NCI-H128 (cell line): Measurements from ENCODE around the gene SEMA5A.

Source experiments
- DNase-seq: peaks from one replicate; lab custom pipeline; 2025; ENCODE audit not compliant: unreplicated experiment; lab: John Stamatoyannopoulos, UW

SEMA5A gene

GRCh38 chr5:9551567-9552537 lies 6.0 kb upstream of the SEMA5A start:
- DNase-seq: no peak

GRCh38 chr5:9549941-9550340 lies 4.1 kb upstream of the SEMA5A start:
- no peak for DNase-seq

- DNase-seq: no peak
Measured at GRCh38 chr5:9547122-9547947, 1.5 kb upstream of the SEMA5A start.

- DNase-seq: no peak
Measured at GRCh38 chr5:9545136-9545991, 511 bp downstream of the SEMA5A start.

GRCh38 chr5:9544502-9545135 lies 1.3 kb downstream of the SEMA5A start:
- DNase-seq: peak; percentile 78

GRCh38 chr5:9544056-9544455 lies 1.8 kb downstream of the SEMA5A start:
- DNase-seq: no peak

- DNase-seq: no peak
Measured at GRCh38 chr5:9543311-9543920, 2.5 kb downstream of the SEMA5A start.

GRCh38 chr5:9540791-9541190 lies 5.1 kb downstream of the SEMA5A start:
- no peak for DNase-seq

GRCh38 chr5:9538504-9538903 lies 7.4 kb downstream of the SEMA5A start:
- DNase-seq: no peak

- DNase-seq: no peak
Measured at GRCh38 chr5:9537223-9538141, 8.4 kb downstream of the SEMA5A start.

GRCh38 chr5:9536717-9537116 lies 9.2 kb downstream of the SEMA5A start:
- DNase-seq: no peak

- no peak for DNase-seq
Measured at GRCh38 chr5:9534881-9535517, 10.9 kb downstream of the SEMA5A start.

- no peak for DNase-seq
Measured at GRCh38 chr5:9533562-9534364, 12.1 kb downstream of the SEMA5A start.

GRCh38 chr5:9533096-9533495 lies 12.8 kb downstream of the SEMA5A start:
- no peak for DNase-seq

GRCh38 chr5:9529513-9529912 lies 16.4 kb downstream of the SEMA5A start:
- no peak for DNase-seq

- DNase-seq: no peak
Measured at GRCh38 chr5:9529041-9529480, 16.8 kb downstream of the SEMA5A start.

GRCh38 chr5:9524941-9525340 lies 20.9 kb downstream of the SEMA5A start:
- DNase-seq: no peak
